HepG2 (cell line): ENCODE measurements around the gene PISD. TPM values are rescaled to one million over a fixed set of nuclear protein-coding genes. Genes with fewer than 3 reads are reported as not detected.

Experiments used
- CENPT ChIP-seq: sonication (generic); formaldehyde crosslinking; IDR thresholded peaks from 2 replicates; pipeline ENCODE4 v1.8.0; 2022; ENCODE audit warnings: low read depth, mild to moderate bottlenecking, moderate library complexity, missing genetic modification reagents
- HOXA3 ChIP-seq: sonication (generic); formaldehyde crosslinking; IDR thresholded peaks from 2 replicates; pipeline ENCODE4 v1.5.0; 2020; ENCODE audit warnings: missing genetic modification reagents
- HOXA9 ChIP-seq: sonication (generic); formaldehyde crosslinking; IDR thresholded peaks from 2 replicates; pipeline ENCODE4 v1.8.1; 2022; ENCODE audit warnings: missing genetic modification reagents, mild to moderate bottlenecking, moderate library complexity, borderline replicate concordance
- MZF1 ChIP-seq: sonication (generic); formaldehyde crosslinking; IDR thresholded peaks from 2 replicates; pipeline ENCODE4 v1.8.1; 2023; ENCODE audit warnings: mild to moderate bottlenecking, missing genetic modification reagents, borderline replicate concordance
- NCOA5 ChIP-seq: sonication (generic); formaldehyde crosslinking; IDR thresholded peaks from 2 replicates; pipeline ENCODE4 v1.4.0; 2020; ENCODE audit warnings: missing genetic modification reagents
- NFKB2 ChIP-seq: sonication (generic); formaldehyde crosslinking; IDR thresholded peaks from 2 replicates; pipeline ENCODE4 v1.4.0; 2020; ENCODE audit warnings: missing genetic modification reagents, borderline replicate concordance
- PRDM15 ChIP-seq: sonication (generic); formaldehyde crosslinking; IDR thresholded peaks from 2 replicates; pipeline ENCODE4 v1.4.0; 2020; ENCODE audit warnings: missing genetic modification reagents
- SMYD3 ChIP-seq: sonication (generic); formaldehyde crosslinking; IDR thresholded peaks from 2 replicates; pipeline ENCODE4 v1.8.1; 2023; ENCODE audit warnings: mild to moderate bottlenecking, missing genetic modification reagents
- ZFP90 ChIP-seq: sonication (generic); formaldehyde crosslinking; IDR thresholded peaks from 2 replicates; pipeline ENCODE4 v1.8.0; 2022; ENCODE audit warnings: missing genetic modification reagents, mild to moderate bottlenecking, inconsistent platforms, borderline replicate concordance
- ZNF232 ChIP-seq: sonication (generic); formaldehyde crosslinking; IDR thresholded peaks from 2 replicates; pipeline ENCODE4 v1.4.0; 2020; ENCODE audit warnings: missing genetic modification reagents, borderline replicate concordance
- ZNF747 ChIP-seq: sonication (generic); formaldehyde crosslinking; IDR thresholded peaks from 2 replicates; pipeline ENCODE4 v1.8.1; 2023; ENCODE audit warnings: missing genetic modification reagents, mild to moderate bottlenecking, borderline replicate concordance
- polyA plus RNA-seq, 8 experiments: library from polyadenylated mRNA; depleted of rRNA in 3 of 8; stranded (reverse) in 7 of 8; unstranded in 1 of 8; fragments of >200 nt; fragmentation: Illumina TruSeq in 4 of 8; extraction: Trizol in 4 of 8; gene quantifications; 2 replicates each; pipeline versions ENCODE4 v1.2.1 to v1.2.3, GENCODE V29; 2011 to 2016; ENCODE audit warnings: low read depth in 4 of 8, missing spikeins in 1 of 8, mixed read lengths in 1 of 8; ENCODE audit not compliant: insufficient read depth in 1 of 8
- total RNA-seq, 5 experiments: library from RNA; depleted of rRNA; stranded (reverse); fragments of >200 nt; fragmentation: Illumina TruSeq; extraction: Trizol; gene quantifications; 2 replicates each; pipeline ENCODE4 v1.2.3, GENCODE V29; 2016; ENCODE audit warnings: low read depth in 1 of 5
- TF ChIP-seq, protein P1 (sequence below): sonication (generic); formaldehyde crosslinking; IDR thresholded peaks from 2 replicates; pipeline ENCODE4 v1.4.0; 2020; ENCODE audit warnings: missing genetic modification reagents
- TF ChIP-seq, protein P2 (sequence below): sonication (generic); formaldehyde crosslinking; IDR thresholded peaks from 2 replicates; pipeline ENCODE4 v1.5.1; 2020; ENCODE audit warnings: mild to moderate bottlenecking, missing genetic modification reagents, moderate library complexity
- TF ChIP-seq, protein P3 (sequence below): sonication (generic); formaldehyde crosslinking; conservative IDR thresholded peaks from 2 replicates; pipeline ENCODE4 v1.4.0; 2020; ENCODE audit warnings: missing genetic modification reagents
- TF ChIP-seq, protein P4 (sequence below): sonication (generic); formaldehyde crosslinking; IDR thresholded peaks from 2 replicates; pipeline ENCODE4 v1.4.0; 2020; ENCODE audit warnings: low read depth, mild to moderate bottlenecking, missing genetic modification reagents

PISD gene
- total and polyA plus RNA-seq, 2 of the 13 experiments (the other 11 are each of a cell fraction or from before 2014, with no cell fraction given), result 30.1 to 47.7 TPM

GRCh38 chr22:31630331-31631329 lies 31.4 kb downstream of the PISD start (continued):
- TF ChIP-seq, protein P1, sequence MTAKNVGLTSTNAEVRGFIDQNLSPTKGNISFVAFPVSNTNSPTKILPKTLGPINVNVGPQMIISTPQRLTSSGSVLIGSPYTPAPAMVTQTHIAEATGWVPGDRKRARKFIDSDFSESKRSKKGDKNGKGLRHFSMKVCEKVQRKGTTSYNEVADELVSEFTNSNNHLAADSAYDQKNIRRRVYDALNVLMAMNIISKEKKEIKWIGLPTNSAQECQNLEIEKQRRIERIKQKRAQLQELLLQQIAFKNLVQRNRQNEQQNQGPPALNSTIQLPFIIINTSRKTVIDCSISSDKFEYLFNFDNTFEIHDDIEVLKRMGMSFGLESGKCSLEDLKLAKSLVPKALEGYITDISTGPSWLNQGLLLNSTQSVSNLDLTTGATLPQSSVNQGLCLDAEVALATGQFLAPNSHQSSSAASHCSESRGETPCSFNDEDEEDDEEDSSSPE, result no peak
- TF ChIP-seq SMYD3 (CRISPR knock-in tag), result no peak
- no peak for TF ChIP-seq HOXA3 (CRISPR knock-in tag)
- no peak for TF ChIP-seq NCOA5 (CRISPR knock-in tag)
- TF ChIP-seq, protein P2, sequence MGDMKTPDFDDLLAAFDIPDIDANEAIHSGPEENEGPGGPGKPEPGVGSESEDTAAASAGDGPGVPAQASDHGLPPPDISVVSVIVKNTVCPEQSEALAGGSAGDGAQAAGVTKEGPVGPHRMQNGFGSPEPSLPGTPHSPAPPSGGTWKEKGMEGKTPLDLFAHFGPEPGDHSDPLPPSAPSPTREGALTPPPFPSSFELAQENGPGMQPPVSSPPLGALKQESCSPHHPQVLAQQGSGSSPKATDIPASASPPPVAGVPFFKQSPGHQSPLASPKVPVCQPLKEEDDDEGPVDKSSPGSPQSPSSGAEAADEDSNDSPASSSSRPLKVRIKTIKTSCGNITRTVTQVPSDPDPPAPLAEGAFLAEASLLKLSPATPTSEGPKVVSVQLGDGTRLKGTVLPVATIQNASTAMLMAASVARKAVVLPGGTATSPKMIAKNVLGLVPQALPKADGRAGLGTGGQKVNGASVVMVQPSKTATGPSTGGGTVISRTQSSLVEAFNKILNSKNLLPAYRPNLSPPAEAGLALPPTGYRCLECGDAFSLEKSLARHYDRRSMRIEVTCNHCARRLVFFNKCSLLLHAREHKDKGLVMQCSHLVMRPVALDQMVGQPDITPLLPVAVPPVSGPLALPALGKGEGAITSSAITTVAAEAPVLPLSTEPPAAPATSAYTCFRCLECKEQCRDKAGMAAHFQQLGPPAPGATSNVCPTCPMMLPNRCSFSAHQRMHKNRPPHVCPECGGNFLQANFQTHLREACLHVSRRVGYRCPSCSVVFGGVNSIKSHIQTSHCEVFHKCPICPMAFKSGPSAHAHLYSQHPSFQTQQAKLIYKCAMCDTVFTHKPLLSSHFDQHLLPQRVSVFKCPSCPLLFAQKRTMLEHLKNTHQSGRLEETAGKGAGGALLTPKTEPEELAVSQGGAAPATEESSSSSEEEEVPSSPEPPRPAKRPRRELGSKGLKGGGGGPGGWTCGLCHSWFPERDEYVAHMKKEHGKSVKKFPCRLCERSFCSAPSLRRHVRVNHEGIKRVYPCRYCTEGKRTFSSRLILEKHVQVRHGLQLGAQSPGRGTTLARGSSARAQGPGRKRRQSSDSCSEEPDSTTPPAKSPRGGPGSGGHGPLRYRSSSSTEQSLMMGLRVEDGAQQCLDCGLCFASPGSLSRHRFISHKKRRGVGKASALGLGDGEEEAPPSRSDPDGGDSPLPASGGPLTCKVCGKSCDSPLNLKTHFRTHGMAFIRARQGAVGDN, result peak; percentile 85
- no peak for TF ChIP-seq ZNF747 (CRISPR knock-in tag)
- no peak for TF ChIP-seq CENPT (CRISPR knock-in tag)
- TF ChIP-seq ZNF232 (CRISPR knock-in tag), result no peak
- TF ChIP-seq NFKB2 (CRISPR knock-in tag), result no peak
- TF ChIP-seq HOXA9 (CRISPR knock-in tag), result no peak
- peak; percentile 95 for TF ChIP-seq PRDM15 (CRISPR knock-in tag)
- no peak for TF ChIP-seq MZF1 (CRISPR knock-in tag)
- TF ChIP-seq ZFP90 (CRISPR knock-in tag), result no peak
- TF ChIP-seq, protein P3, sequence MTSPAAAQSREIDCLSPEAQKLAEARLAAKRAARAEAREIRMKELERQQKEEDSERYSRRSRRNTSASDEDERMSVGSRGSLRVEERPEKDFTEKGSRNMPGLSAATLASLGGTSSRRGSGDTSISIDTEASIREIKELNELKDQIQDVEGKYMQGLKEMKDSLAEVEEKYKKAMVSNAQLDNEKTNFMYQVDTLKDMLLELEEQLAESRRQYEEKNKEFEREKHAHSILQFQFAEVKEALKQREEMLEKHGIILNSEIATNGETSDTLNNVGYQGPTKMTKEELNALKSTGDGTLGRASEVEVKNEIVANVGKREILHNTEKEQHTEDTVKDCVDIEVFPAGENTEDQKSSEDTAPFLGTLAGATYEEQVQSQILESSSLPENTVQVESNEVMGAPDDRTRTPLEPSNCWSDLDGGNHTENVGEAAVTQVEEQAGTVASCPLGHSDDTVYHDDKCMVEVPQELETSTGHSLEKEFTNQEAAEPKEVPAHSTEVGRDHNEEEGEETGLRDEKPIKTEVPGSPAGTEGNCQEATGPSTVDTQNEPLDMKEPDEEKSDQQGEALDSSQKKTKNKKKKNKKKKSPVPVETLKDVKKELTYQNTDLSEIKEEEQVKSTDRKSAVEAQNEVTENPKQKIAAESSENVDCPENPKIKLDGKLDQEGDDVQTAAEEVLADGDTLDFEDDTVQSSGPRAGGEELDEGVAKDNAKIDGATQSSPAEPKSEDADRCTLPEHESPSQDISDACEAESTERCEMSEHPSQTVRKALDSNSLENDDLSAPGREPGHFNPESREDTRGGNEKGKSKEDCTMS (CRISPR knock-in tag), result no peak
- TF ChIP-seq, protein P4, sequence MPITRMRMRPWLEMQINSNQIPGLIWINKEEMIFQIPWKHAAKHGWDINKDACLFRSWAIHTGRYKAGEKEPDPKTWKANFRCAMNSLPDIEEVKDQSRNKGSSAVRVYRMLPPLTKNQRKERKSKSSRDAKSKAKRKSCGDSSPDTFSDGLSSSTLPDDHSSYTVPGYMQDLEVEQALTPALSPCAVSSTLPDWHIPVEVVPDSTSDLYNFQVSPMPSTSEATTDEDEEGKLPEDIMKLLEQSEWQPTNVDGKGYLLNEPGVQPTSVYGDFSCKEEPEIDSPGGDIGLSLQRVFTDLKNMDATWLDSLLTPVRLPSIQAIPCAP (CRISPR knock-in tag), result no peak
